ENCODE data around the gene CNOT6. TPM values are rescaled to one million over a fixed set of nuclear protein-coding genes. Genes with fewer than 3 reads are reported as not detected.

CNOT6 gene
- total RNA-seq, 1 donor from 2014 or later = 5.2 TPM

- no peak for ATAC-seq
- DNase-seq (ENCODE audit: low spot score) = no peak
Measured at GRCh38 chr5:180613814-180614188, 119.6 kb downstream of the CNOT6 start.

DNA sequence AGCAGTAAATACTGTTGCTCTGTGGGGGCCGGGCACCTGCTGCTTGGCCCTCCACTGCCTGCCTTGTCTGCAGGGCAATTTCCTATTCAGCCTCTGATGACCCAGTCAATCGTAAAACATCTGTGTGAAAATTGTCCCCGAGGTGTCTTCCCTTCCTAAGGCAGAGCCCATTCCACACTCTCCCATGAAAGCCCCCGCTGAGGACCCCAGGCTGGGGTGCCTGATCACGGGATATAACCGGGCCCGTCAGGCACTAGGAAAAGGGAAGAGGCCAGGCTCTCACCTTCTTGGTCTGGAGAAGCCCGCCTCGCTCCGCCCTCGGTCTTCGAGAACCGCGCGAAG is 124.3 kb downstream of the CNOT6 start:
- DNase-seq (ENCODE audit: low spot score) (no peak), ATAC-seq (no peak)

GRCh38 chr5:180618829-180619562 is 124.8 kb downstream of the CNOT6 start:
- no peak for ATAC-seq
- DNase-seq (ENCODE audit: low spot score) = no peak

DNA sequence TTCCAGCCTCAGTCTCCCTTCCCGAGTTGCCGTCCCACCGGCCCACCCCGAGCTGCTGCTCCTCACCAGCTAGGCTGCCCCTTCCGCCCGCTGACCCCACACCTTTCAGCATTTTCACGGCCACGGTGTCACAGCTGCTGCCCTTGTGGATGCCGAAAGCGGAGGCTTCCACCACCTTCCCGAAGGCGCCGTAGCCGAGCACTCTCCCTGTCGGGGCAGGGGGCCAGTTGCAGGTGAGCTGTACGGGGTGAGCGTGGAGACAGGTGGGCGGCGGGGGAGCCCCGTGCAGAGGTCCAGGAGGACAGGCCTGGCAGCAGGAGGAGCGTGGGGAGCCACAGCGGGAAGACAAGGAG is 125.4 kb downstream of the CNOT6 start:
- DNase-seq (ENCODE audit: low spot score) (no peak), ATAC-seq (no peak)

DNA sequence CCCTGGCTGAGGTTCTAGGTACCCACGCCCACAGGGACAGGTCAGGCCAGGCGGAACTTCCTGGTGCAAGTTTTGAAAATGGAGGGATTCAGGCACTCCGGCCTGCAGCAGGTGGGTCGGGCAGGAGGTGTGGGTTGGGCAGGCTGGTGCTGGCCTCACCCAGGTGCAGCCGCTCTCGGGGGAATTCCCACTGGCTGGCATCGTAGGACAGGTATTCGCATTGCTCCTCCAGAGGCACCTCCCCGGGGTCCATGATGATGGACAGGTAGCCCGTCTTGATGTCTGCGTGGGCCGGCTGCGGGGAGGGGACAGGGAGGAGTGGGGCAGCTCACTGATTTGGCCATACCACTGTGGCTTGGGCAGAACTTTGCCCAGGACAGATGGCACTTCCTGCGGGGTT is 125.8 kb downstream of the CNOT6 start:
- no peak for ATAC-seq

DNA sequence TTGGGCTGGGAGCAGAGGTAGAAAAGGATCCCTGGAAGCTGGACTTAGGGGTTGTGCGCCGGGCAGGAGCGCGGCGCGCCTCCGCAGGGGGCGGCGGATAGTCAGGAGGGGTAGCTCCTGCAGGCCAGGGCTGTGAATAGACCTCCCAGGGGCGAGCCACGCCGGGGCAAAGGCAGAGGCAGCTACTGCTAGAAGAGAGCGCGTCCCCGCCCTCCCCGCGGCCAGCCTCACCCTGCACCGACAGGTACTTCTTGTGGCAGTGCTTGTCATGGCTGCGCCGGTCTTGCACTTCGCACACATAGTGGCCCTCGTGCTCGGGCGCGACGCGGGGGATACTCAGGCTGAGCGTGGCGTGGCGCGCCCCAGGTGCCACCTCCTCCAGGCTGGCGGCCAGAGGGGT is 127.1 kb downstream of the CNOT6 start:
- no peak for ATAC-seq
- no peak for DNase-seq (ENCODE audit: low spot score)

More for the DNA sequence above, 125.8 kb downstream of the CNOT6 start:
- no peak for DNase-seq (ENCODE audit: low spot score)

DNA sequence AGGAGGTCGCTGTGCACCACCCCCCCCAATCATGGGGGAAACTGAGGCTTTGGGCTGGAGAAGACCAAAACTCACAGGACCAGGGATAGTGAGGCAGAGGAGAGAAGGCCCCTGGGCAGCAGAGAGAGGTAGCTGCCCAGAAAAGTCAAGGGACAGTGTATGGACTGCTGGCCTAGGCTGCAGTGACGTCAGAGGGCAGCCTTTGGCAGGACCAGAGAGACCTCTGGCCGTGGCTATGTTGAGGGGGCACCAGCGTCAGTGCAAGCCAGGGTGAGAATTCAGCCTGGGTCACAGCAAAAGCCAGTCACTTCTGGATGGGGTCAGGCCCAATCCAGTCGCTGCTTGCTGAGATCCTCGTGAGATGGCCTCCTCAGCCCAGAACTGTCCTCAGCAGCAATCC is 128.7 kb downstream of the CNOT6 start:
- no peak for DNase-seq (ENCODE audit: low spot score)
- no peak for ATAC-seq

DNA sequence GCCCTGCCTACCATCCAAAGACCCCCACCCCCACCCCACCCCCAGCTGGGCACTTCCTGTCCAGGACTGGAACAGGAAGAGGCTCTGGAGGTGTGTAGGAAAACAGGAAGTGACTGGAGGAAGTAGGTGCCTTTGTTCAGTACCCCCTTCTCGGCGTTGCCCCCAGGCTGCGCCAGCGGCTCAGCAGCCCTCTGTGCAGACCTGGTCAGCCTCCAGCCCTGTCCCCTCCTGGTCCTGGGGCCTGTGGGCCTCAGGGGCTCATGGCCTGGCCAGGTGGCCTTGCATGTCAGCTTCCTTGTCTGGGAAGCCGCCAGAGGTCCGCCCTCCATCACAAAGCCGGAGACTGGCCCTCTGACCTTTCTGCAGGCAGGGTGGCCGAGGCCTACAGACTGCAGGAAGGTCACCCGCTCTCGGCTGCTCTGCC is 129.2 kb downstream of the CNOT6 start:
- ATAC-seq (peak; percentile 10), DNase-seq (ENCODE audit: low spot score) (no peak)

- ATAC-seq (no peak), DNase-seq (ENCODE audit: low spot score) (no peak)
Measured at GRCh38 chr5:180623844-180624243, 129.7 kb downstream of the CNOT6 start.

GRCh38 chr5:180624587-180624986 is 130.4 kb downstream of the CNOT6 start:
- no peak for DNase-seq (ENCODE audit: low spot score)
- ATAC-seq = no peak

GRCh38 chr5:180625125-180625790 is 131.1 kb downstream of the CNOT6 start:
- ATAC-seq (no peak), DNase-seq (ENCODE audit: low spot score) (no peak)

GRCh38 chr5:180625791-180626660 is 131.8 kb downstream of the CNOT6 start:
- ATAC-seq (no peak), DNase-seq (ENCODE audit: low spot score) (no peak)

- DNase-seq (ENCODE audit: low spot score) (no peak), ATAC-seq (no peak)
Measured at GRCh38 chr5:180626661-180627385, 132.6 kb downstream of the CNOT6 start.

DNA sequence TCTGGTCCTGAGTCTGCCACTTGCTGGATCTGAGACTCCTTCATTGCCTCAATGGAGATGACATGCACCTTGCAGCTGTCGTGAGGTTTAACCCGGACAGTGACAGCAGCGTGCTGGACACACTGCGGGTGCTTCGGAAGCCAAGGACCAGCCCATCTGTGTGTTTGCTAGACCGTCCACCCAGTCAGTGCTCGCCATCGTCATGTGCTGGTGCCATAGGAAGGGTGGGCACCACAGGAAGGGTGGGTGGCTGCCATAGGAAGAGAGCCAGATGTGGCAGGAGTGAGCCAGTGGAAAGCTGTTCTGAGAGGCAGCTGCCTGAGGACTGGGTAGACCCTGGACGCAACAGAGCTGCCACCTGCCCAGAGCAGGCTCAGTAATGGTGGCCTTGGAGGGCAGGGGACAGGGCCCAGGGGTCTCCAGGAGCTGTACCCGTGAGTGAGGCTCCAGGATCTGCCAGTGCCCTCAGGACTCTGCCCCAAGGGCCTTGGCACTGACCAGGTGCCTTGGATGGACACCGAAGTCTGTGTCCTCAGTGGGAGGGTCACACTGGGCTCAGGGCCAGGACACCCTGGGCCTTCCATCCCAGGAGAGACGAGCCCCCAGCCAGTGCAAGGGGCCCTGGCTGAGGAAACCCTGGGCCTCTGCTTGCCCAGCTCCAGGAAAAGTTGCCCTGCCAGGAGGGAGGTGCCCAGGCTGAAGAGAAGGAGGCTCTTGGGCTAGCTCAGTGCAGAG is 133.4 kb downstream of the CNOT6 start:
- DNase-seq (ENCODE audit: low spot score) (no peak), ATAC-seq (no peak)

Other genes with a start within 250 kb of the CNOT6 start
- 15.0 TPM for gene MAPK9, start 202.3 kb upstream of the CNOT6 start, total RNA-seq
- gene GFPT2, start 141.0 kb upstream of the CNOT6 start, total RNA-seq = 0.78 TPM
- 0.93 TPM for gene SCGB3A1, start 97.1 kb downstream of the CNOT6 start, total RNA-seq
- 7.7 TPM for gene FLT4, start 155.2 kb downstream of the CNOT6 start, total RNA-seq
- gene OR2Y1, start 245.7 kb downstream of the CNOT6 start, total RNA-seq = not detected

All from left lobe of liver (tissue), 2 donors.